HepG2 (cell line): ENCODE measurements around the gene RAB1B. TPM values are rescaled to one million over a fixed set of nuclear protein-coding genes. Genes with fewer than 3 reads are reported as not detected.
A peak's percentile ranks its signal among the peaks of the same experiment; 100 is the strongest.

ENCODE experiments used
- ATF1 ChIP-seq: IDR thresholded peaks from 2 replicates; pipeline ENCODE4 v1.6.1; 2016; ENCODE audit warnings: mild to moderate bottlenecking, control low read depth
- DNMT1 ChIP-seq: sonication (generic); formaldehyde crosslinking; IDR thresholded peaks from 2 replicates; pipeline ENCODE4 v1.5.1; 2020; ENCODE audit warnings: mild to moderate bottlenecking, missing genetic modification reagents
- HHEX ChIP-seq: IDR thresholded peaks from 2 replicates; pipeline ENCODE4 v1.6.1; 2016; ENCODE audit warnings: control low read depth
- MAFK ChIP-seq, 2 experiments: IDR thresholded peaks in 1 of 2; conservative IDR thresholded peaks in 1 of 2; 2 replicates each; pipeline ENCODE4 v1.6.1; 2011; ENCODE audit warnings: improper control_type of control experiment in 2 of 2, low read length in 2 of 2
- MBNL3 ChIP-seq: fragments of 250-450 bp; sonication (Bioruptor Pico); conservative IDR thresholded peaks from 2 replicates; pipeline ENCODE4 v1.8.0; 2022; ENCODE audit warnings: mild to moderate bottlenecking, inconsistent platforms
- MED1 ChIP-seq: sonication (generic); formaldehyde crosslinking; IDR thresholded peaks from 2 replicates; pipeline ENCODE4 v1.4.0; 2020; ENCODE audit warnings: missing genetic modification reagents
- PRMT3 ChIP-seq: sonication (generic); formaldehyde crosslinking; IDR thresholded peaks from 2 replicates; pipeline ENCODE4 v1.8.1; 2022; ENCODE audit warnings: low read depth, mild to moderate bottlenecking, moderate library complexity, missing genetic modification reagents, borderline replicate concordance
- REXO4 ChIP-seq: sonication (generic); formaldehyde crosslinking; IDR thresholded peaks from 2 replicates; pipeline ENCODE4 v1.8.0; 2022; ENCODE audit warnings: missing genetic modification reagents, mild to moderate bottlenecking, borderline replicate concordance
- RFX1 ChIP-seq: fragments of 450-650 bp; IDR thresholded peaks from 2 replicates; pipeline ENCODE4 v1.6.1; 2017
- RFXAP ChIP-seq: sonication (generic); formaldehyde crosslinking; IDR thresholded peaks from 2 replicates; pipeline ENCODE4 v1.4.0; 2020; ENCODE audit warnings: missing genetic modification reagents, borderline replicate concordance
- TBL1XR1 ChIP-seq: fragments of 150-350 bp; IDR thresholded peaks from 2 replicates; pipeline ENCODE4 v1.6.1; 2014; ENCODE audit warnings: borderline replicate concordance, low read length; ENCODE audit not compliant: partially characterized antibody
- TEAD2 ChIP-seq: sonication (generic); formaldehyde crosslinking; IDR thresholded peaks from 2 replicates; pipeline ENCODE4 v1.9.0; 2021; ENCODE audit warnings: missing genetic modification reagents
- ZFP82 ChIP-seq: sonication (generic); formaldehyde crosslinking; IDR thresholded peaks from 2 replicates; pipeline ENCODE4 v1.5.1; 2020; ENCODE audit warnings: mild to moderate bottlenecking, missing genetic modification reagents, borderline replicate concordance
- ZNF20 ChIP-seq: sonication (generic); formaldehyde crosslinking; IDR thresholded peaks from 2 replicates; pipeline ENCODE4 v1.4.0; 2020; ENCODE audit warnings: mild to moderate bottlenecking, moderate library complexity, missing genetic modification reagents
- ZNF251 ChIP-seq: sonication (generic); formaldehyde crosslinking; IDR thresholded peaks from 2 replicates; pipeline ENCODE4 v1.9.0; 2021; ENCODE audit warnings: mild to moderate bottlenecking, missing genetic modification reagents
- ZNF280D ChIP-seq: sonication (generic); formaldehyde crosslinking; IDR thresholded peaks from 2 replicates; pipeline ENCODE4 v1.5.1; 2020; ENCODE audit warnings: mild to moderate bottlenecking, missing genetic modification reagents
- ZNF296 ChIP-seq: sonication (generic); formaldehyde crosslinking; conservative IDR thresholded peaks from 2 replicates; pipeline ENCODE4 v1.5.0; 2020; ENCODE audit warnings: mild to moderate bottlenecking, missing genetic modification reagents
- ZNF33B ChIP-seq: sonication (generic); formaldehyde crosslinking; IDR thresholded peaks from 2 replicates; pipeline ENCODE4 v1.5.1; 2020; ENCODE audit warnings: mild to moderate bottlenecking, missing genetic modification reagents
- ZNF343 ChIP-seq: sonication (generic); formaldehyde crosslinking; IDR thresholded peaks from 2 replicates; pipeline ENCODE4 v1.4.0; 2020; ENCODE audit warnings: mild to moderate bottlenecking, missing genetic modification reagents
- ZNF569 ChIP-seq: sonication (generic); formaldehyde crosslinking; IDR thresholded peaks from 2 replicates; pipeline ENCODE4 v1.5.0; 2020; ENCODE audit warnings: mild to moderate bottlenecking, missing genetic modification reagents, moderate library complexity, borderline replicate concordance
- ZNF703 ChIP-seq: sonication (generic); formaldehyde crosslinking; IDR thresholded peaks from 2 replicates; pipeline ENCODE4 v1.5.1; 2020; ENCODE audit warnings: missing genetic modification reagents, mild to moderate bottlenecking, moderate library complexity, borderline replicate concordance
- ZNF83 ChIP-seq: sonication (generic); formaldehyde crosslinking; IDR thresholded peaks from 2 replicates; pipeline ENCODE4 v1.4.0; 2020; ENCODE audit warnings: missing genetic modification reagents, mild to moderate bottlenecking, borderline replicate concordance
- polyA plus RNA-seq, 8 experiments: library from polyadenylated mRNA; depleted of rRNA in 3 of 8; stranded (reverse) in 7 of 8; unstranded in 1 of 8; fragments of >200 nt; fragmentation: Illumina TruSeq in 4 of 8; extraction: Trizol in 4 of 8; gene quantifications; 2 replicates each; pipeline versions ENCODE4 v1.2.1 to v1.2.3, GENCODE V29; 2011 to 2016; ENCODE audit warnings: low read depth in 4 of 8, missing spikeins in 1 of 8, mixed read lengths in 1 of 8; ENCODE audit not compliant: insufficient read depth in 1 of 8
- total RNA-seq, 5 experiments: library from RNA; depleted of rRNA; stranded (reverse); fragments of >200 nt; fragmentation: Illumina TruSeq; extraction: Trizol; gene quantifications; 2 replicates each; pipeline ENCODE4 v1.2.3, GENCODE V29; 2016; ENCODE audit warnings: low read depth in 1 of 5
- TF ChIP-seq, protein P1 (sequence below): sonication (generic); formaldehyde crosslinking; IDR thresholded peaks from 2 replicates; pipeline ENCODE4 v1.8.0; 2022; ENCODE audit warnings: mild to moderate bottlenecking, missing genetic modification reagents; ENCODE audit not compliant: insufficient replicate concordance
- TF ChIP-seq, protein P2 (sequence below): sonication (generic); formaldehyde crosslinking; IDR thresholded peaks from 2 replicates; pipeline ENCODE4 v1.4.0; 2020; ENCODE audit warnings: mild to moderate bottlenecking, low read depth, missing genetic modification reagents

RAB1B gene
- total and polyA plus RNA-seq, 2 of the 13 experiments (the other 11 are each of a cell fraction or from before 2014, with no cell fraction given): 77.9 to 87.9 TPM

GRCh38 chr11:66268244-66268951 is at the start of gene RAB1B (continued):
- TF ChIP-seq TEAD2 (CRISPR knock-in tag) (no peak), RFX1 (no peak), ZNF83 (CRISPR knock-in tag) (no peak), RFXAP (CRISPR knock-in tag) (0 out of 2 replicates have a peak, but pooled peaks have one; percentile 8), ZNF343 (CRISPR knock-in tag) (0 out of 2 replicates have a peak, but pooled peaks have one; percentile 5), MED1 (CRISPR knock-in tag) (no peak), ATF1 (CRISPR knock-in tag) (no peak), HHEX (no peak), ZNF569 (CRISPR knock-in tag) (no peak), TBL1XR1 (no peak), ZNF703 (no peak), ZNF20 (CRISPR knock-in tag) (no peak), MBNL3 (CRISPR knock-in tag) (no peak), MAFK (conservative IDR thresholded peaks at IDR 0.05 in 1 of 2, IDR thresholded peaks at IDR 0.05 in 1 of 2; ENCODE audit: low read length in 2 of 2) (no peak), ZFP82 (CRISPR knock-in tag) (no peak), DNMT1 (CRISPR knock-in tag) (no peak), PRMT3 (CRISPR knock-in tag) (no peak), ZNF251 (CRISPR knock-in tag) (no peak), ZNF33B (peak; percentile 57; the same call in 1 of the 2 replicates), ZNF280D (CRISPR knock-in tag) (no peak), REXO4 (CRISPR knock-in tag) (no peak), ZNF296 (CRISPR knock-in tag) (no peak)
- TF ChIP-seq, protein P1, sequence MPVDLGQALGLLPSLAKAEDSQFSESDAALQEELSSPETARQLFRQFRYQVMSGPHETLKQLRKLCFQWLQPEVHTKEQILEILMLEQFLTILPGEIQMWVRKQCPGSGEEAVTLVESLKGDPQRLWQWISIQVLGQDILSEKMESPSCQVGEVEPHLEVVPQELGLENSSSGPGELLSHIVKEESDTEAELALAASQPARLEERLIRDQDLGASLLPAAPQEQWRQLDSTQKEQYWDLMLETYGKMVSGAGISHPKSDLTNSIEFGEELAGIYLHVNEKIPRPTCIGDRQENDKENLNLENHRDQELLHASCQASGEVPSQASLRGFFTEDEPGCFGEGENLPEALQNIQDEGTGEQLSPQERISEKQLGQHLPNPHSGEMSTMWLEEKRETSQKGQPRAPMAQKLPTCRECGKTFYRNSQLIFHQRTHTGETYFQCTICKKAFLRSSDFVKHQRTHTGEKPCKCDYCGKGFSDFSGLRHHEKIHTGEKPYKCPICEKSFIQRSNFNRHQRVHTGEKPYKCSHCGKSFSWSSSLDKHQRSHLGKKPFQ (CRISPR knock-in tag): no peak
- TF ChIP-seq, protein P2, sequence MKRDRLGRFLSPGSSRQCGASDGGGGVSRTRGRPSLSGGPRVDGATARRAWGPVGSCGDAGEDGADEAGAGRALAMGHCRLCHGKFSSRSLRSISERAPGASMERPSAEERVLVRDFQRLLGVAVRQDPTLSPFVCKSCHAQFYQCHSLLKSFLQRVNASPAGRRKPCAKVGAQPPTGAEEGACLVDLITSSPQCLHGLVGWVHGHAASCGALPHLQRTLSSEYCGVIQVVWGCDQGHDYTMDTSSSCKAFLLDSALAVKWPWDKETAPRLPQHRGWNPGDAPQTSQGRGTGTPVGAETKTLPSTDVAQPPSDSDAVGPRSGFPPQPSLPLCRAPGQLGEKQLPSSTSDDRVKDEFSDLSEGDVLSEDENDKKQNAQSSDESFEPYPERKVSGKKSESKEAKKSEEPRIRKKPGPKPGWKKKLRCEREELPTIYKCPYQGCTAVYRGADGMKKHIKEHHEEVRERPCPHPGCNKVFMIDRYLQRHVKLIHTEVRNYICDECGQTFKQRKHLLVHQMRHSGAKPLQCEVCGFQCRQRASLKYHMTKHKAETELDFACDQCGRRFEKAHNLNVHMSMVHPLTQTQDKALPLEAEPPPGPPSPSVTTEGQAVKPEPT (CRISPR knock-in tag): no peak
